SU-DHL-6 (cell line): ENCODE results near the gene PLEKHD1.

Source experiments
- H2AFZ ChIP-seq: fragments of 200-600 bp; sonication (generic); 2 replicates; pipeline ENCODE4 v1.6.1; 2014; ENCODE audit warnings: low read depth, mild to moderate bottlenecking, moderate library complexity, mixed read lengths, antibody characterized with exemption, low read length; ENCODE audit not compliant: severe bottlenecking
- H3F3A ChIP-seq: fragments of 200-600 bp; shearing (Covaris generic); 2 replicates; pipeline ENCODE4 v1.6.0; 2016; ENCODE audit warnings: antibody characterized with exemption, mild to moderate bottlenecking; ENCODE audit not compliant: insufficient read depth
- H3K27ac ChIP-seq: fragments of 200-600 bp; sonication (generic); 2 replicates; pipeline ENCODE4 v1.5.1; 2016; ENCODE audit warnings: low read depth, mild to moderate bottlenecking, low read length, moderate library complexity, mixed read lengths
- H3K27me3 ChIP-seq: fragments of 200-600 bp; sonication (generic), shearing (Covaris generic); 2 replicates; pipeline ENCODE4 v1.6.0; 2014; ENCODE audit warnings: mild to moderate bottlenecking, low read length
- H3K36me3 ChIP-seq: fragments of 200-600 bp; sonication (generic); 2 replicates; pipeline ENCODE4 v1.6.1; 2014; ENCODE audit warnings: mild to moderate bottlenecking, low read length, mixed read lengths
- H3K4me2 ChIP-seq: fragments of 300-600, 200-600 bp; shearing (Covaris generic), sonication (generic); 2 replicates; pipeline ENCODE4 v1.6.0; 2014; ENCODE audit warnings: low read length, low read depth, mild to moderate bottlenecking; ENCODE audit not compliant: poor library complexity, severe bottlenecking
- H3K4me3 ChIP-seq: fragments of 200-600 bp; sonication (generic); 2 replicates; pipeline ENCODE4 v1.5.1; 2014; ENCODE audit warnings: antibody characterized with exemption, low read length, mild to moderate bottlenecking, mixed read lengths; ENCODE audit not compliant: insufficient read depth, poor library complexity, severe bottlenecking
- H3K79me2 ChIP-seq: fragments of 200-600 bp; sonication (generic); 2 replicates; pipeline ENCODE4 v1.6.1; 2014; ENCODE audit warnings: mild to moderate bottlenecking, low read length, moderate library complexity; ENCODE audit not compliant: insufficient read depth
- H3K9ac ChIP-seq: fragments of 200-600 bp; sonication (generic); 2 replicates; pipeline ENCODE4 v1.7.0; 2014; ENCODE audit warnings: mild to moderate bottlenecking, low read length
- H3K9me2 ChIP-seq: fragments of 200-600 bp; sonication (generic); replicated peaks from 2 replicates; pipeline ENCODE4 v1.6.1; 2014; ENCODE audit warnings: low read length; ENCODE audit not compliant: insufficient read depth
- H3K9me3 ChIP-seq: fragments of 200-600 bp; sonication (generic); 2 replicates; pipeline ENCODE4 v1.6.1; 2014; ENCODE audit warnings: low read length, mixed read lengths; ENCODE audit not compliant: insufficient read depth
- H4K20me1 ChIP-seq: fragments of 200-600 bp; sonication (generic); 2 replicates; pipeline ENCODE4 v1.6.1; 2014; ENCODE audit warnings: low read depth, mild to moderate bottlenecking, antibody characterized with exemption, low read length, moderate library complexity, mixed read lengths
- CTCF ChIP-seq: fragments of 200-600 bp; sonication (generic); IDR thresholded peaks from one replicate; pipeline ENCODE4 v1.5.1; 2017; ENCODE audit warnings: antibody characterized with exemption, mild to moderate bottlenecking, low read length, moderate library complexity; ENCODE audit not compliant: insufficient read depth, poor library complexity, severe bottlenecking
- EZH2phosphoT487 ChIP-seq: fragments of 200-600 bp; sonication (generic), shearing (Covaris generic); conservative IDR thresholded peaks from 2 replicates; pipeline ENCODE4 v1.6.1; 2018; ENCODE audit warnings: mild to moderate bottlenecking, antibody characterized with exemption, low read length, moderate library complexity, mixed read lengths

The PLEKHD1 gene

GRCh38 chr14:69567563-69567962 is 83.0 kb downstream of the PLEKHD1 start:
- H3K9ac ChIP-seq: no peak overlapping the region
- no peaks in the 10 kb centered on the region for H3F3A ChIP-seq
- no peak overlapping the region for H3K4me3 ChIP-seq
- no peaks in the 10 kb centered on the region for H4K20me1 ChIP-seq
- TF ChIP-seq EZH2phosphoT487 (no peak), CTCF (no peak)
- H3K9me3 ChIP-seq: no peaks in the 10 kb centered on the region
- H3K27ac ChIP-seq: no peak overlapping the region
- no peaks in the 10 kb centered on the region for H3K27me3 ChIP-seq
- H3K4me2 ChIP-seq: no peak overlapping the region
- no peak overlapping the region for H2AFZ ChIP-seq
- no peaks in the 10 kb centered on the region for H3K9me2 ChIP-seq
- H3K79me2 ChIP-seq: no peaks in the 10 kb centered on the region
- H3K36me3 ChIP-seq: no peaks in the 10 kb centered on the region

GRCh38 chr14:69569859-69570258 is 85.3 kb downstream of the PLEKHD1 start:
- Histone ChIP-seq H3K4me3 (no peak overlapping the region), H3K27ac (no peak overlapping the region), H3F3A (no peaks in the 10 kb centered on the region), H4K20me1 (no peaks in the 10 kb centered on the region), H3K79me2 (no peaks in the 10 kb centered on the region), H3K36me3 (no peaks in the 10 kb centered on the region), H3K27me3 (no peaks in the 10 kb centered on the region), H3K9me3 (no peaks in the 10 kb centered on the region), H3K9me2 (no peaks in the 10 kb centered on the region), H2AFZ (no peak overlapping the region), H3K9ac (no peak overlapping the region), H3K4me2 (no peak overlapping the region)
- no peak for TF ChIP-seq EZH2phosphoT487
- no peak for TF ChIP-seq CTCF

GRCh38 chr14:69570836-69571330 is 86.4 kb downstream of the PLEKHD1 start:
- H3K27ac ChIP-seq: no peak overlapping the region
- H3K27me3 ChIP-seq: no peaks in the 10 kb centered on the region
- TF ChIP-seq CTCF: no peak
- H3K36me3 ChIP-seq: no peaks in the 10 kb centered on the region
- H2AFZ ChIP-seq: no peak overlapping the region
- H3K4me3 ChIP-seq: no peak overlapping the region
- H3K9ac ChIP-seq: no peak overlapping the region
- no peaks in the 10 kb centered on the region for H3K79me2 ChIP-seq
- H4K20me1 ChIP-seq: no peaks in the 10 kb centered on the region
- no peaks in the 10 kb centered on the region for H3K9me3 ChIP-seq
- H3F3A ChIP-seq: no peaks in the 10 kb centered on the region
- no peak overlapping the region for H3K4me2 ChIP-seq
- no peaks in the 10 kb centered on the region for H3K9me2 ChIP-seq
